Neural progenitor cell (in vitro differentiated cells): Measurements from ENCODE around the gene PRODH2. TPM values are rescaled to one million over a fixed set of nuclear protein-coding genes. Genes with fewer than 3 reads are reported as not detected.

Experiments
- DNase-seq: peaks from one replicate; pipeline ENCODE4 v3.0.0-alpha.2; 2016; ENCODE audit warnings: low spot score
- H2AFZ ChIP-seq: fragments of 200-600 bp; sonication (generic); replicated peaks from 2 replicates; pipeline ENCODE4 v1.6.1; 2016; ENCODE audit warnings: antibody characterized with exemption
- H3F3A ChIP-seq: fragments of 200-600 bp; sonication (generic); 2 replicates; pipeline ENCODE4 v1.6.1; 2016; ENCODE audit warnings: antibody characterized with exemption, low read depth
- H3K27ac ChIP-seq: fragments of 200-600 bp; sonication (generic); 2 replicates; pipeline ENCODE4 v1.5.1; 2016; ENCODE audit warnings: mild to moderate bottlenecking
- H3K27me3 ChIP-seq: fragments of 200-600 bp; sonication (generic); 2 replicates; pipeline ENCODE4 v1.6.1; 2016; ENCODE audit warnings: mild to moderate bottlenecking, moderate library complexity
- H3K36me3 ChIP-seq: fragments of 200-600 bp; sonication (generic); 2 replicates; pipeline ENCODE4 v1.5.1; 2016
- H3K4me1 ChIP-seq: fragments of 200-600 bp; sonication (generic); 2 replicates; pipeline ENCODE4 v1.6.1; 2016; ENCODE audit warnings: mixed run types
- H3K4me2 ChIP-seq: fragments of 200-600 bp; sonication (generic); 2 replicates; pipeline ENCODE4 v1.6.1; 2016
- H3K4me3 ChIP-seq: fragments of 200-600 bp; sonication (generic); 2 replicates; pipeline ENCODE4 v1.5.1; 2016
- H3K79me2 ChIP-seq: fragments of 200-600 bp; sonication (generic); 2 replicates; pipeline ENCODE4 v1.6.1; 2016; ENCODE audit warnings: low read depth
- H3K9ac ChIP-seq: fragments of 200-600 bp; sonication (generic); 2 replicates; pipeline ENCODE4 v1.6.1; 2016
- H3K9me3 ChIP-seq: fragments of 200-600 bp; sonication (generic); 2 replicates; pipeline ENCODE4 v1.5.1; 2016; ENCODE audit warnings: low read depth
- H4K20me1 ChIP-seq: fragments of 200-600 bp; sonication (generic); 2 replicates; pipeline ENCODE4 v1.6.1; 2016; ENCODE audit warnings: low read depth
- H3K27ac Mint-ChIP-seq: 3 replicates; pipeline ENCODE4 v1.8.0; 2021; ENCODE audit warnings: mixed read lengths
- H3K27me3 Mint-ChIP-seq: 2 replicates; pipeline ENCODE4 v1.8.0; 2022; ENCODE audit warnings: low read depth, mild to moderate bottlenecking, inconsistent platforms, moderate library complexity, mixed read lengths; ENCODE audit not compliant: insufficient read depth
- H3K36me3 Mint-ChIP-seq: 3 replicates; pipeline ENCODE4 v1.8.0; 2021; ENCODE audit warnings: mixed read lengths
- H3K4me1 Mint-ChIP-seq: 3 replicates; pipeline ENCODE4 v1.8.0; 2021; ENCODE audit warnings: mixed read lengths
- H3K4me3 Mint-ChIP-seq: 3 replicates; pipeline ENCODE4 v1.8.0; 2021; ENCODE audit warnings: mild to moderate bottlenecking, moderate library complexity, mixed read lengths
- H3K9me3 Mint-ChIP-seq: 3 replicates; pipeline ENCODE4 v1.8.0; 2020; ENCODE audit warnings: mixed read lengths
- CTCF ChIP-seq: fragments of 200-600 bp; sonication (generic); IDR thresholded peaks from 2 replicates; pipeline ENCODE4 v1.5.1; 2017; ENCODE audit warnings: antibody characterized with exemption, mild to moderate bottlenecking
- EZH2 ChIP-seq: fragments of 200-600 bp; sonication (generic); IDR thresholded peaks from 2 replicates; pipeline ENCODE4 v1.6.1; 2017; ENCODE audit warnings: antibody characterized with exemption, mild to moderate bottlenecking, moderate library complexity
- EZH2phosphoT487 ChIP-seq: fragments of 200-600 bp; sonication (generic); IDR thresholded peaks from 2 replicates; pipeline ENCODE4 v1.6.1; 2017; ENCODE audit warnings: antibody characterized with exemption
- total RNA-seq: library from RNA; depleted of rRNA; stranded (reverse); fragments of >200 nt; gene quantifications from 2 replicates; pipeline ENCODE4 v1.2.3, GENCODE V29; 2015; ENCODE audit warnings: low replicate concordance

The PRODH2 gene
- total RNA-seq, 1 donor from 2014 or later = not detected

DNA sequence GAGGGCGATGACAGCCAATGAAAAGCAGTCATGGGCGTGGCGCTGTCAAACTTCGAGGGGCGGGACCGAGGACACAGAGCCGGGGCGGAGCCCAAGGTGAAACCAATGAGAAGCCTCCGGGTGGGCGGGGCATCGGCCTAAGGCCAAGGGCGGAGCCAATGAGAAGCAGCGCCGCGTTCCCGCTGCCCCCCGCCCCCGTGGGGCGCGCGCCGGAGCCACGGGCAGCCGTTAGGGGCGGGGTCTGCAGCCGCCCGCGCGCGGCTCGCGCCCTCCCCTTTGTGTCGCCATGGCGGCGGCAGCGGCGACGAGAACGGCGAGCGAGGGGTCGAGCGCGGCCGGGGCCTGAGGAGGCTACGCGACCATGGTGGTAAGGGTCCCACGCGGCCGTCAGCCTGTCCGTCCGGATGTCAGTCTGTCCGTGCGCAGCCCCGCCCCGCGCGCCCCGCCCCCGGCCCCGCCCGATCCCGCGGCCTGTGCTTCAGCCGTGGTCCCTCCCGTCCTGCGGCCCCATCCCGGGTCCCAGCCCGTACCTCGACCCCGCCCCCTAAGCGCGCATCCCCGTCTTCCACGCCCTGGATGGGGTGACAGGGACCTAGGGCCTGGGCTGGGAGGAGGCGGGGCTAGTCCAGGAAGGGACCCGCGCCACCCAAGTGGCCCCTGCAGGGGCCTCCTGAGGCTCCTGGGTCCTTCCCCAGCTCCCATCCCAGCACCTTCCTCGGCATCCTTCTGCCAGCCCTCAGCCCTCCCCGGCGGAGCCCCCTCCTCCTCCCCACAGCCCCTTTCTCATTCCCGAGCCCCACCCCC is 37.1 kb downstream of the PRODH2 start, which contains the start of gene ARHGAP33:
Gene ARHGAP33, plus strand, starts transcription at position 267 of the 804 bp plus-strand sequence. Its CDS starts 95 bp downstream, at position 362.
- Histone ChIP-seq H3K9me3 (no peaks in the 10 kb centered on the region), H3K27me3 (peaks cover 22% of the 10 kb centered on the region), H3K79me2 (no peaks in the 10 kb centered on the region), H3F3A (peaks cover 21% of the 10 kb centered on the region), H3K4me3 (peak within 1 kb of the TSS; percentile 69), H3K36me3 (no peaks in the 10 kb centered on the region), H4K20me1 (peaks cover 28% of the 10 kb centered on the region), H3K27ac (no peak within 1 kb of the TSS), H3K4me1 (peaks cover 23% of the 10 kb centered on the region), H2AFZ (no peak within 1 kb of the TSS), H3K9ac (no peak within 1 kb of the TSS), H3K4me2 (peak within 1 kb of the TSS; percentile 84)
- peak; percentile 100 for DNase-seq
- H3K9me3 Mint-ChIP-seq = no peaks in the 10 kb centered on the region
- no peak within 1 kb of the TSS for H3K27ac Mint-ChIP-seq
- peaks cover 24% of the 10 kb centered on the region for H3K4me1 Mint-ChIP-seq
- no peak for TF ChIP-seq EZH2phosphoT487
- TF ChIP-seq EZH2 = no peak
- TF ChIP-seq CTCF = no peak
- peaks cover 7% of the 10 kb centered on the region for H3K27me3 Mint-ChIP-seq
- peak within 1 kb of the TSS; percentile 91 for H3K4me3 Mint-ChIP-seq
- peaks cover 5% of the 10 kb centered on the region for H3K36me3 Mint-ChIP-seq

DNA sequence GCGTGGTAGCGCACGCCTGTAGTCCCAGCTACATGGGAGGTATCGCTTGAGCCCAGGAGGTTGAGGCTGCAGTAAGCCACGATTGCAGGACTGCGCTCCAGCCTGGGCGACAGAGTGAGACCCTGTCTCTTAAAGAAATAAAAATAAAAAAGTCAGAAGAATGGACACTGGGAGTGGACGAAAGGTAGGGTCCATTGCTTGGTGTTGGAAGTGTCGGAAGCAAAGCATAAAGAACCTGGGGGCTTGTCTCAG is 37.7 kb downstream of the PRODH2 start:
- no peak overlapping the region for H3K9ac ChIP-seq
- Mint-ChIP-seq H3K4me1 (peaks cover 24% of the 10 kb centered on the region), H3K27me3 (peaks cover 7% of the 10 kb centered on the region), H3K36me3 (peaks cover 5% of the 10 kb centered on the region), H3K4me3 (peak overlapping the region; percentile 89), H3K9me3 (no peaks in the 10 kb centered on the region), H3K27ac (no peak overlapping the region)
- H2AFZ ChIP-seq = no peak overlapping the region
- peak overlapping the region; percentile 65 for H3K4me2 ChIP-seq
- peaks cover 23% of the 10 kb centered on the region for H3K4me1 ChIP-seq
- peaks cover 28% of the 10 kb centered on the region for H4K20me1 ChIP-seq
- no peak for TF ChIP-seq CTCF
- H3K4me3 ChIP-seq = peak overlapping the region; percentile 69
- H3K27ac ChIP-seq = no peak overlapping the region
- no peaks in the 10 kb centered on the region for H3K79me2 ChIP-seq
- no peak for DNase-seq
- no peaks in the 10 kb centered on the region for H3K36me3 ChIP-seq
- H3F3A ChIP-seq = peaks cover 21% of the 10 kb centered on the region
- peaks cover 22% of the 10 kb centered on the region for H3K27me3 ChIP-seq
- no peaks in the 10 kb centered on the region for H3K9me3 ChIP-seq

- peak overlapping the region; percentile 65 for H3K4me2 ChIP-seq
- Mint-ChIP-seq H3K27me3 (peaks cover 7% of the 10 kb centered on the region), H3K27ac (no peak overlapping the region), H3K9me3 (no peaks in the 10 kb centered on the region), H3K36me3 (peaks cover 5% of the 10 kb centered on the region), H3K4me1 (peaks cover 24% of the 10 kb centered on the region), H3K4me3 (peak overlapping the region; percentile 89)
- peak overlapping the region; percentile 69 for H3K4me3 ChIP-seq
- peak; percentile 61 for DNase-seq
- no peak overlapping the region for H3K27ac ChIP-seq
- TF ChIP-seq CTCF (no peak), EZH2phosphoT487 (no peak), EZH2 (no peak)
- no peaks in the 10 kb centered on the region for H3K36me3 ChIP-seq
- H3K79me2 ChIP-seq = no peaks in the 10 kb centered on the region
- peaks cover 21% of the 10 kb centered on the region for H3F3A ChIP-seq
- H3K4me1 ChIP-seq = peaks cover 23% of the 10 kb centered on the region
- H3K27me3 ChIP-seq = peaks cover 22% of the 10 kb centered on the region
- H3K9ac ChIP-seq = no peak overlapping the region
- no peak overlapping the region for H2AFZ ChIP-seq
- no peaks in the 10 kb centered on the region for H3K9me3 ChIP-seq
- H4K20me1 ChIP-seq = peaks cover 28% of the 10 kb centered on the region
Measured at GRCh38 chr19:35774274-35775045, 38.2 kb downstream of the PRODH2 start.
